MM.1S (cell line): ENCODE results near the gene TTI1.

ENCODE experiments used
- EZH2 ChIP-seq: fragments of 300-600 bp; sonication (generic); optimal IDR thresholded peaks from 2 replicates; pipeline ENCODE3; 2017; ENCODE audit warnings: low read depth, mild to moderate bottlenecking, antibody characterized with exemption, low read length, mixed read lengths
- TF ChIP-seq, protein P1 (sequence below): fragments of 300-600 bp; sonication (generic); IDR thresholded peaks from 2 replicates; pipeline ENCODE4 v1.5.1; 2016; ENCODE audit warnings: antibody characterized with exemption, low read length, mixed read lengths

DNA sequence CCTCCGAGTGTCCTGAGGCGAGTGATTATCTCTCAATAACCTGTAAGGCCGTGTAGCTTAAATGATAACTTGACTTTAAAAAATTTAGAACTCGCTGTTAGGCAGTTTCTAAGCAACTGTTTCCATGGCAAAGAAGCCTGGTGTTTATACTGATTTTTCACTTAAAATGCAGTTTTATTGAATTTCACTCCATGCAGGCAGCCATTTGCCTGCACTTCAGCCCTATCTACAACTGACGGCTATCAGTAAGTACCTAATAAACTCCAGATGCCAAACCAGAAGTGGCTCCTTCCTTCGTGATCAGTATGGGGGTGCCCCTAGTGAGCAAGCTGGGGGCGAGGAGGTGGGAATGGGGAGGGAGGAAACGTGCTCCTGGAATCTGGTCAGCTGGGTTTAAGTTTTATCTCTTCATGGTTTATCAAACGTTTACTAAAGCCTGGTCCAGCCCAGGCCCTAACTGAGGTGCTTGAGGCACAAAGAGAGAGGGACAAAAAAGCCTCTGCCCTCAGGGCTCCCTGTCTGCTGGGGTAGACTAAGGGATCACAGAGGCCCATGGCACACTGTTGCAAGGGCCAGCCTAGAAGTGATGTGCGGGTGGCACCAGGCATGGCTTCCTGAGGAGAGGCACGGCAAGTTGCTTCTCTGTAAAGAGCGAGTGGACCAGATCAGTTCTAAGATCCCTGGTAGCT, 45.5 kb downstream of the TTI1 start:
- TF ChIP-seq, protein P1, sequence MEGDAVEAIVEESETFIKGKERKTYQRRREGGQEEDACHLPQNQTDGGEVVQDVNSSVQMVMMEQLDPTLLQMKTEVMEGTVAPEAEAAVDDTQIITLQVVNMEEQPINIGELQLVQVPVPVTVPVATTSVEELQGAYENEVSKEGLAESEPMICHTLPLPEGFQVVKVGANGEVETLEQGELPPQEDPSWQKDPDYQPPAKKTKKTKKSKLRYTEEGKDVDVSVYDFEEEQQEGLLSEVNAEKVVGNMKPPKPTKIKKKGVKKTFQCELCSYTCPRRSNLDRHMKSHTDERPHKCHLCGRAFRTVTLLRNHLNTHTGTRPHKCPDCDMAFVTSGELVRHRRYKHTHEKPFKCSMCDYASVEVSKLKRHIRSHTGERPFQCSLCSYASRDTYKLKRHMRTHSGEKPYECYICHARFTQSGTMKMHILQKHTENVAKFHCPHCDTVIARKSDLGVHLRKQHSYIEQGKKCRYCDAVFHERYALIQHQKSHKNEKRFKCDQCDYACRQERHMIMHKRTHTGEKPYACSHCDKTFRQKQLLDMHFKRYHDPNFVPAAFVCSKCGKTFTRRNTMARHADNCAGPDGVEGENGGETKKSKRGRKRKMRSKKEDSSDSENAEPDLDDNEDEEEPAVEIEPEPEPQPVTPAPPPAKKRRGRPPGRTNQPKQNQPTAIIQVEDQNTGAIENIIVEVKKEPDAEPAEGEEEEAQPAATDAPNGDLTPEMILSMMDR = no peak
- no peak for TF ChIP-seq EZH2
